H1 (cell line): Measurements from ENCODE around the gene ERCC1. TPM values are rescaled to one million over a fixed set of nuclear protein-coding genes. Genes with fewer than 3 reads are reported as not detected.

Source experiments
- CBX5 ChIP-seq: fragments of 300-800, 300-1000 bp; sonication (generic); IDR thresholded peaks from 2 replicates; pipeline ENCODE4 v1.7.1; 2016; ENCODE audit warnings: antibody characterized with exemption, low read length, low read depth
- GTF2F1 ChIP-seq: IDR thresholded peaks from 2 replicates; pipeline ENCODE4 v1.6.1; 2012; ENCODE audit warnings: low read depth, low read length, improper control_type of control experiment, borderline replicate concordance
- HDAC2 ChIP-seq, 2 experiments: fragments of 300-600 bp in 1 of 2; sonication (generic) in 1 of 2; IDR thresholded peaks; 2 replicates each; pipeline ENCODE4 v1.6.1; 2011 to 2012; ENCODE audit warnings: low read depth in 2 of 2, low read length in 2 of 2, mild to moderate bottlenecking in 2 of 2, moderate library complexity in 2 of 2, borderline replicate concordance in 1 of 2, inconsistent platforms in 1 of 2
- SIN3A ChIP-seq, 2 experiments: IDR thresholded peaks in 1 of 2; conservative IDR thresholded peaks in 1 of 2; 2 replicates each; pipeline ENCODE4 v1.6.1; 2011 to 2012; ENCODE audit warnings: low read length in 2 of 2, improper control_type of control experiment in 1 of 2, low read depth in 1 of 2, mild to moderate bottlenecking in 1 of 2
- SIRT6 ChIP-seq: IDR thresholded peaks from one replicate; pipeline ENCODE4 v1.7.1; 2012; ENCODE audit warnings: low read length, inconsistent platforms
- TBP ChIP-seq: IDR thresholded peaks from 2 replicates; pipeline ENCODE4 v1.6.1; 2011; ENCODE audit warnings: low read depth, low read length, improper control_type of control experiment
- polyA plus RNA-seq, 7 experiments: library from polyadenylated mRNA; depleted of rRNA in 3 of 7; stranded (reverse) in 5 of 7; unstranded in 2 of 7; fragments of >200 nt in 5 of 7; fragments of 200-250 nt in 2 of 7; gene quantifications; 1 replicate in 5 of 7; 2 replicates in 1 of 7; 4 replicates in 1 of 7; pipeline versions ENCODE4 v1.2.1 to v1.2.3, GENCODE V29; 2011 to 2013; ENCODE audit warnings: missing spikeins in 2 of 7, mixed read lengths in 2 of 7
- total RNA-seq: library from RNA; stranded (reverse); fragmentation: NEBNext Ultra II Directional; extraction: Animal tissue kit (Norgen Biotek cat#: 25700); gene quantifications from 2 replicates; pipeline ENCODE4 v1.2.1, GENCODE V29; 2021
- TF ChIP-seq, protein P1 (sequence below): IDR thresholded peaks from 2 replicates; pipeline ENCODE4 v1.6.1; 2012; ENCODE audit warnings: inconsistent platforms
- TF ChIP-seq, protein P2 (sequence below), 3 experiments: IDR thresholded peaks; 1 replicate in 2 of 3; 2 replicates in 1 of 3; pipeline versions ENCODE4 v1.5.1 to v1.6.1; 2011; ENCODE audit warnings: low read length in 3 of 3, mild to moderate bottlenecking in 3 of 3, inconsistent platforms in 2 of 3, low read depth in 1 of 3, moderate library complexity in 1 of 3; ENCODE audit not compliant: insufficient read depth in 1 of 3; ENCODE audit errors: control extremely low read depth in 1 of 3

The ERCC1 gene
- total and polyA plus RNA-seq, 2 of the 8 experiments (the other 6 are each of a cell fraction or from before 2014, with no cell fraction given), result 44.7 to 94.2 TPM

DNA sequence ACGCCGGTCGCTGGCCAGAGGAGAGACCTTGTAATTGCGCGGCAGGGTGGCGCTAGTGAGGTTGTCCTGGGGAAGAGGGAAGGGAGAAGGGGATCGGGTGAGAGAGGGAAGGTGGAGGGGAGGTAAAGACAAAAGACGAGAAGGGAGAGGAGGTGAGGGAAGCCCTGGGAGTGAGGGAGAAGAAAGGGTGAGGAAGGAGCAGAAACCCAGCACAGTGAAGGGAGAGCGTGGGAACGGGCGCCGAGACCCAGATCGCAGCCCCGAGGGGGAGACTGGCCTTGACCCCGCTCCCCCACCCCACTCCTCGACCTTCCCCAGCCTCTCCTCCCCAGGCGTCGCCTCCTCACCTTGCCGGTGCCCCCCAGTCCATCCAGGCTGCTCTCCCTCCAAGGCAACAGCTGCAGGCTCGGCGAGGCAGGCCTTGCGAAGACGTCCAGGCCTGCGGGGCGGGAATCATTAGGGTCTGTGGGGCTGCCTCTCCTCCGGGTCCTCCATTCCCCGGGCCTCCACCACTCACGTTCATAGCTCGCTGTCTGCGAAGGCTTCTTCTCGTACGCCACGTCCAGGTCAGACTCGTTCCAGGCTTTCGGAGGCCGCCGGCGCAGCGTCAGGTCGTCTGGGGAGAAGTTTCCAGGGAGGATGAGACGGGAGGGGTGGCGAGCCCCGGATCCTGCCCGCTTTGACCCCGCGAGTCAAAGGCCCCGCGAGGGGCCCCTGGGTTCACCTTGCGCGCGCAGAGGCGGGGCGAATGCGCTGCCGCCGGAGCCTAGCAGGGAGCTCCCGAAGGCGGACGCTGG lies 27.7 kb downstream of the ERCC1 start (continued):
- no peak for TF ChIP-seq GTF2F1
- TF ChIP-seq SIRT6, result no peak
- TF ChIP-seq, protein P1, sequence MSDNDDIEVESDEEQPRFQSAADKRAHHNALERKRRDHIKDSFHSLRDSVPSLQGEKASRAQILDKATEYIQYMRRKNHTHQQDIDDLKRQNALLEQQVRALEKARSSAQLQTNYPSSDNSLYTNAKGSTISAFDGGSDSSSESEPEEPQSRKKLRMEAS, result peak; percentile 18; the same call in 1 of the 2 replicates
- TF ChIP-seq CBX5, result no peak
- TF ChIP-seq HDAC2 (IDR thresholded peaks at IDR 0.05; ENCODE audit: borderline replicate concordance in 1 of 2, low read depth in 2 of 2, low read length in 2 of 2), result no peak
- peak; percentile 51 to 57; a peak in 1 of 4 replicates for TF ChIP-seq SIN3A (conservative IDR thresholded peaks at IDR 0.05 in 1 of 2, IDR thresholded peaks at IDR 0.05 in 1 of 2; ENCODE audit: low read depth in 1 of 2, low read length in 2 of 2)
- TF ChIP-seq, protein P2, sequence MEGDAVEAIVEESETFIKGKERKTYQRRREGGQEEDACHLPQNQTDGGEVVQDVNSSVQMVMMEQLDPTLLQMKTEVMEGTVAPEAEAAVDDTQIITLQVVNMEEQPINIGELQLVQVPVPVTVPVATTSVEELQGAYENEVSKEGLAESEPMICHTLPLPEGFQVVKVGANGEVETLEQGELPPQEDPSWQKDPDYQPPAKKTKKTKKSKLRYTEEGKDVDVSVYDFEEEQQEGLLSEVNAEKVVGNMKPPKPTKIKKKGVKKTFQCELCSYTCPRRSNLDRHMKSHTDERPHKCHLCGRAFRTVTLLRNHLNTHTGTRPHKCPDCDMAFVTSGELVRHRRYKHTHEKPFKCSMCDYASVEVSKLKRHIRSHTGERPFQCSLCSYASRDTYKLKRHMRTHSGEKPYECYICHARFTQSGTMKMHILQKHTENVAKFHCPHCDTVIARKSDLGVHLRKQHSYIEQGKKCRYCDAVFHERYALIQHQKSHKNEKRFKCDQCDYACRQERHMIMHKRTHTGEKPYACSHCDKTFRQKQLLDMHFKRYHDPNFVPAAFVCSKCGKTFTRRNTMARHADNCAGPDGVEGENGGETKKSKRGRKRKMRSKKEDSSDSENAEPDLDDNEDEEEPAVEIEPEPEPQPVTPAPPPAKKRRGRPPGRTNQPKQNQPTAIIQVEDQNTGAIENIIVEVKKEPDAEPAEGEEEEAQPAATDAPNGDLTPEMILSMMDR (IDR thresholded peaks at IDR 0.05; ENCODE audit: control extremely low read depth in 1 of 3, insufficient read depth in 1 of 3, low read depth in 1 of 3, low read length in 3 of 3), result peak; percentile 55 to 80 (median 71)
- TF ChIP-seq TBP, result no peak; the same call in 1 of the 2 replicates
- TF ChIP-seq, all 59 proteins: peak for 18
